CD4-positive, CD25-positive, alpha-beta regulatory T cell (primary cell): ENCODE data around the gene ENO3. TPM values are rescaled to one million over a fixed set of nuclear protein-coding genes. Genes with fewer than 3 reads are reported as not detected.

Source experiments
- ATAC-seq, 2 donors: fragments of 150-1000 bp; cut with Tn5 transposase; one replicate each; pipeline ENCODE4 v1.10.0; 2021; ENCODE audit warnings: low read depth in 2 of 2, moderate number of reproducible peaks in 2 of 2, moderate library complexity in 1 of 2
- DNase-seq, 3 donors: peaks; one replicate each; pipeline versions ENCODE4 v3.0.0 to v3.0.0-alpha.2; 2012 to 2022; ENCODE audit warnings: mixed read lengths in 1 of 3
- H3K27ac ChIP-seq: one replicate; pipeline ENCODE4 v1.7.0; 2013; ENCODE audit warnings: mild to moderate bottlenecking, low read length; ENCODE audit not compliant: insufficient read depth, poor library complexity, severe bottlenecking
- H3K27me3 ChIP-seq: one replicate; pipeline ENCODE4 v1.7.0; 2013; ENCODE audit warnings: low read length; ENCODE audit not compliant: control insufficient read depth, insufficient read depth
- H3K36me3 ChIP-seq: one replicate; pipeline ENCODE4 v1.7.0; 2013; ENCODE audit warnings: mild to moderate bottlenecking, low read length, moderate library complexity; ENCODE audit not compliant: control insufficient read depth, insufficient read depth
- H3K4me1 ChIP-seq: 2 replicates; pipeline ENCODE4 v1.7.0; 2013; ENCODE audit warnings: mild to moderate bottlenecking, low read length; ENCODE audit not compliant: insufficient read depth, control insufficient read depth, poor library complexity, severe bottlenecking
- H3K4me3 ChIP-seq: one replicate; pipeline ENCODE4 v1.7.0; 2013; ENCODE audit warnings: low read depth, mild to moderate bottlenecking, low read length, moderate library complexity
- H3K9me3 ChIP-seq, 2 experiments: 1 replicate in 1 of 2; 2 replicates in 1 of 2; pipeline ENCODE4 v1.7.0; 2013; ENCODE audit warnings: low read length in 2 of 2, mild to moderate bottlenecking in 1 of 2, moderate library complexity in 1 of 2; ENCODE audit not compliant: control insufficient read depth in 2 of 2
- H3K27ac Mint-ChIP-seq, 3 donors: one replicate each; pipeline ENCODE4 v1.8.0; 2020 to 2022; ENCODE audit warnings: mild to moderate bottlenecking in 3 of 3, mixed read lengths in 3 of 3, moderate library complexity in 2 of 3
- H3K27me3 Mint-ChIP-seq: one replicate; pipeline ENCODE4 v1.8.0; 2022; ENCODE audit warnings: mild to moderate bottlenecking, mixed read lengths
- H3K36me3 Mint-ChIP-seq: one replicate; pipeline ENCODE4 v1.8.0; 2020; ENCODE audit warnings: mixed read lengths
- H3K4me1 Mint-ChIP-seq, 4 donors: one replicate each; pipeline ENCODE4 v1.8.0; 2020 to 2022; ENCODE audit warnings: mixed read lengths in 4 of 4, mild to moderate bottlenecking in 1 of 4
- H3K4me3 Mint-ChIP-seq, 4 donors: one replicate each; pipeline ENCODE4 v1.8.0; 2020 to 2022; ENCODE audit warnings: mild to moderate bottlenecking in 4 of 4, mixed read lengths in 4 of 4, moderate library complexity in 3 of 4
- H3K9me3 Mint-ChIP-seq, 7 donors: one replicate each; pipeline ENCODE4 v1.8.0; 2020 to 2022; ENCODE audit warnings: mixed read lengths in 7 of 7, mild to moderate bottlenecking in 3 of 7, moderate library complexity in 2 of 7
- polyA plus RNA-seq, 4 donors: library from polyadenylated mRNA; unstranded; fragments of 300-500 nt; fragmentation: Illumina TruSeq; gene quantifications; one replicate each; pipeline ENCODE4 v1.2.3, GENCODE V29; 2021
- total RNA-seq: library from RNA; stranded (reverse); gene quantifications from one replicate; pipeline ENCODE4 v1.2.3, GENCODE V29; 2022

Gene ENO3
- total and polyA plus RNA-seq, 5 donors from 2014 or later = 0.29 to 11.7 (median 0.50) TPM

- H3K9me3 Mint-ChIP-seq = no peaks in the 10 kb centered on the region
These were observed 19.0 kb upstream of the ENO3 start, which contains the start of gene GP1BA for GRCh38 chr17:4931963-4932362. Gene GP1BA (plus strand): TSS chr17:4932277. CDS start chr17:4932605, 328 bp downstream.

GRCh38 chr17:4932756-4933155 is 18.2 kb upstream of the ENO3 start:
- DNase-seq (no peak), ATAC-seq (no peak)
- Mint-ChIP-seq H3K4me3 (no peak overlapping the region), H3K36me3 (peaks cover 19% of the 10 kb centered on the region), H3K4me1 (peaks cover 0 to 35% (median 16%) of the 10 kb centered on the region in 4 donors), H3K9me3 (no peaks in the 10 kb centered on the region), H3K27me3 (no peaks in the 10 kb centered on the region), H3K27ac (peak overlapping the region in 1 of 3 donors; percentile 51)
- Histone ChIP-seq H3K27me3 (no peaks in the 10 kb centered on the region), H3K4me1 (peaks cover 10% of the 10 kb centered on the region), H3K4me3 (no peak overlapping the region), H3K27ac (no peak overlapping the region), H3K9me3 (no peaks in the 10 kb centered on the region), H3K36me3 (peaks cover 3% of the 10 kb centered on the region)

More at GRCh38 chr17:4931963-4932362, 19.0 kb upstream of the ENO3 start, which contains the start of gene GP1BA:
- Histone ChIP-seq H3K9me3 (no peaks in the 10 kb centered on the region), H3K27me3 (no peaks in the 10 kb centered on the region), H3K4me3 (no peak within 1 kb of the TSS), H3K27ac (no peak within 1 kb of the TSS), H3K4me1 (peaks cover 10% of the 10 kb centered on the region), H3K36me3 (no peaks in the 10 kb centered on the region)
- ATAC-seq = no peak
- peaks cover 0 to 30% (median 16%) of the 10 kb centered on the region in 4 donors for H3K4me1 Mint-ChIP-seq
- no peaks in the 10 kb centered on the region for H3K27me3 Mint-ChIP-seq
- no peak within 1 kb of the TSS for H3K4me3 Mint-ChIP-seq
- peak within 1 kb of the TSS in 1 of 3 donors; percentile 51 for H3K27ac Mint-ChIP-seq
- DNase-seq = no peak
- peaks cover 19% of the 10 kb centered on the region for H3K36me3 Mint-ChIP-seq

- DNase-seq (no peak), ATAC-seq (no peak)
- Mint-ChIP-seq H3K27ac (peak overlapping the region in 1 of 3 donors; percentile 90), H3K4me3 (peak overlapping the region in 2 of 4 donors; percentile 56 to 75), H3K4me1 (peaks cover 0 to 43% (median 21%) of the 10 kb centered on the region in 4 donors), H3K36me3 (peaks cover 19% of the 10 kb centered on the region), H3K27me3 (no peaks in the 10 kb centered on the region), H3K9me3 (no peaks in the 10 kb centered on the region)
- H3K4me3 ChIP-seq = no peak overlapping the region
- peaks cover 7% of the 10 kb centered on the region for H3K36me3 ChIP-seq
- no peaks in the 10 kb centered on the region for H3K9me3 ChIP-seq
- no peaks in the 10 kb centered on the region for H3K27me3 ChIP-seq
- peaks cover 13% of the 10 kb centered on the region for H3K4me1 ChIP-seq
- H3K27ac ChIP-seq = no peak overlapping the region
These were observed 17.3 kb upstream of the ENO3 start for GRCh38 chr17:4933646-4934045.

- Mint-ChIP-seq H3K4me3 (peak overlapping the region in 2 of 4 donors; percentile 13 to 51), H3K36me3 (peaks cover 15% of the 10 kb centered on the region), H3K4me1 (peaks cover 0 to 50% (median 26%) of the 10 kb centered on the region in 4 donors), H3K9me3 (no peaks in the 10 kb centered on the region), H3K27ac (peak overlapping the region in 2 of 3 donors; percentile 52 to 90), H3K27me3 (no peaks in the 10 kb centered on the region)
- Histone ChIP-seq H3K4me3 (no peak overlapping the region), H3K27me3 (no peaks in the 10 kb centered on the region), H3K9me3 (no peaks in the 10 kb centered on the region), H3K27ac (no peak overlapping the region), H3K4me1 (peaks cover 21% of the 10 kb centered on the region), H3K36me3 (peaks cover 7% of the 10 kb centered on the region)
- ATAC-seq (no peak), DNase-seq (no peak)
These were observed 16.5 kb upstream of the ENO3 start for GRCh38 chr17:4934173-4934979.

GRCh38 chr17:4935650-4936049 is 15.3 kb upstream of the ENO3 start:
- peaks cover 0 to 55% (median 29%) of the 10 kb centered on the region in 4 donors for H3K4me1 Mint-ChIP-seq
- Histone ChIP-seq H3K27me3 (no peaks in the 10 kb centered on the region), H3K36me3 (peaks cover 7% of the 10 kb centered on the region), H3K4me1 (peaks cover 29% of the 10 kb centered on the region), H3K27ac (no peak overlapping the region), H3K9me3 (no peaks in the 10 kb centered on the region), H3K4me3 (no peak overlapping the region)
- H3K27me3 Mint-ChIP-seq = no peaks in the 10 kb centered on the region
- H3K9me3 Mint-ChIP-seq = no peaks in the 10 kb centered on the region
- H3K27ac Mint-ChIP-seq = peak overlapping the region in 2 of 3 donors; percentile 62 to 68
- DNase-seq = no peak
- peaks cover 16% of the 10 kb centered on the region for H3K36me3 Mint-ChIP-seq
- H3K4me3 Mint-ChIP-seq = peak overlapping the region in 1 of 4 donors; percentile 66
- no peak for ATAC-seq

- Mint-ChIP-seq H3K9me3 (no peaks in the 10 kb centered on the region), H3K4me3 (peak overlapping the region in 3 of 4 donors; percentile 25 to 70 (median 66)), H3K4me1 (peaks cover 0 to 61% (median 31%) of the 10 kb centered on the region in 4 donors), H3K27me3 (no peaks in the 10 kb centered on the region), H3K27ac (peak overlapping the region in 1 of 3 donors; percentile 62), H3K36me3 (peaks cover 13% of the 10 kb centered on the region)
- H3K9me3 ChIP-seq = no peaks in the 10 kb centered on the region
- peaks cover 7% of the 10 kb centered on the region for H3K36me3 ChIP-seq
- H3K4me3 ChIP-seq = no peak overlapping the region
- no peak overlapping the region for H3K27ac ChIP-seq
- no peak for DNase-seq
- no peaks in the 10 kb centered on the region for H3K27me3 ChIP-seq
- H3K4me1 ChIP-seq = peaks cover 36% of the 10 kb centered on the region
- ATAC-seq = no peak
These were observed 14.5 kb upstream of the ENO3 start for GRCh38 chr17:4936436-4936835.

GRCh38 chr17:4937553-4937952 is 13.4 kb upstream of the ENO3 start:
- H3K36me3 Mint-ChIP-seq = peaks cover 19% of the 10 kb centered on the region

More at GRCh38 chr17:4937553-4937952, 13.4 kb upstream of the ENO3 start:
- no peak overlapping the region for H3K27ac ChIP-seq
- no peak for ATAC-seq
- no peaks in the 10 kb centered on the region for H3K9me3 ChIP-seq
- H3K27me3 Mint-ChIP-seq = no peaks in the 10 kb centered on the region
- no peaks in the 10 kb centered on the region for H3K9me3 Mint-ChIP-seq
- peaks cover 48% of the 10 kb centered on the region for H3K4me1 ChIP-seq
- peak overlapping the region in 1 of 3 donors; percentile 38 for H3K27ac Mint-ChIP-seq
- peaks cover 10% of the 10 kb centered on the region for H3K36me3 ChIP-seq
- no peak for DNase-seq
- H3K4me1 Mint-ChIP-seq = peaks cover 0 to 71% (median 40%) of the 10 kb centered on the region in 4 donors
- H3K27me3 ChIP-seq = no peaks in the 10 kb centered on the region
- peak overlapping the region in 3 of 4 donors; percentile 22 to 97 (median 95) for H3K4me3 Mint-ChIP-seq
- H3K4me3 ChIP-seq = no peak overlapping the region
